Measurements from ENCODE around the gene BEST4. TPM values are rescaled to one million over a fixed set of nuclear protein-coding genes. Genes with fewer than 3 reads are reported as not detected.
A peak's percentile ranks its signal among the peaks of the same experiment; 100 is the strongest.

BEST4 gene
- total and polyA plus RNA-seq, 2 of the 13 experiments (the other 11 are each of a cell fraction or from before 2014, with no cell fraction given), result 0.77 to 1.4 TPM

GRCh38 chr1:44739307-44740178, 48.4 kb downstream of the BEST4 start, which contains the start of gene KIF2C (continued):
- TF ChIP-seq ZNF687 (CRISPR knock-in tag; IDR thresholded peaks at IDR 0.05) (peak; percentile 93), ZNF318 (CRISPR knock-in tag; IDR thresholded peaks at IDR 0.05) (no peak), NCOA2 (CRISPR knock-in tag; IDR thresholded peaks at IDR 0.05) (no peak), ZBTB49 (CRISPR knock-in tag; IDR thresholded peaks at IDR 0.05; ENCODE audit: borderline replicate concordance) (no peak), FOSL2 (CRISPR knock-in tag; IDR thresholded peaks at IDR 0.05) (peak; percentile 38; the same call in 1 of the 2 replicates), ZMYM2 (CRISPR knock-in tag; IDR thresholded peaks at IDR 0.05) (peak; percentile 62; the same call in 1 of the 2 replicates), POLR2G (IDR thresholded peaks at IDR 0.05; ENCODE audit: low read depth, low read length) (peak; percentile 96), HBP1 (CRISPR knock-in tag; IDR thresholded peaks at IDR 0.05; ENCODE audit: low read depth) (peak; percentile 79), ZNF430 (CRISPR knock-in tag; IDR thresholded peaks at IDR 0.05) (no peak)

Data from HepG2 (cell line).